H1 (cell line): ENCODE data around the gene OR2V2. TPM values are rescaled to one million over a fixed set of nuclear protein-coding genes. Genes with fewer than 3 reads are reported as not detected.
A peak's percentile ranks its signal among the peaks of the same experiment; 100 is the strongest.

ENCODE experiments used
- CTCF ChIA-PET: fragments of 300-600 bp; sonication (Branson Sonifier 250); formaldehyde crosslinking; loops from one replicate; lab custom pipeline; 2021; ENCODE audit not compliant: partially characterized antibody; lab: Charles Lee
- POLR2A ChIA-PET: fragments of 300-600 bp; sonication (Branson Sonifier 250); formaldehyde crosslinking; loops from one replicate; lab custom pipeline; 2021; ENCODE audit warnings: inconsistent platforms; ENCODE audit not compliant: partially characterized antibody; lab: Charles Lee
- DNase-seq, 2 experiments: peaks; one replicate each; pipeline versions ENCODE4 v3.0.0 to v3.0.0-alpha.2; 2010 to 2022; ENCODE audit warnings: low spot score in 2 of 2, low read depth in 1 of 2, mixed read lengths in 1 of 2
- FAIRE-seq: peaks from 2 replicates; lab custom pipeline; 2011; peaks lifted over from hg19 to GRCh38; lab: Jason Lieb, UNC
- H2AFZ ChIP-seq: 2 replicates; pipeline ENCODE4 v1.8.1; 2012; ENCODE audit warnings: low read length, inconsistent platforms
- H2AK5ac ChIP-seq: 2 replicates; pipeline ENCODE4 v1.6.1; 2013; ENCODE audit warnings: low read depth, low read length
- H2BK120ac ChIP-seq: replicated peaks from 2 replicates; pipeline ENCODE3; 2013; ENCODE audit warnings: low read depth, low read length, inconsistent platforms
- H2BK12ac ChIP-seq: 2 replicates; pipeline ENCODE4 v1.6.1; 2013; ENCODE audit warnings: low read depth, low read length
- H2BK15ac ChIP-seq: 2 replicates; pipeline ENCODE4 v1.6.1; 2013; ENCODE audit warnings: low read length
- H2BK20ac ChIP-seq: 2 replicates; pipeline ENCODE4 v1.6.1; 2013; ENCODE audit warnings: low read length
- H2BK5ac ChIP-seq: 2 replicates; pipeline ENCODE4 v1.6.1; 2013; ENCODE audit warnings: low read depth, low read length
- H3K14ac ChIP-seq: 2 replicates; pipeline ENCODE4 v1.6.1; 2013; ENCODE audit warnings: inconsistent platforms; ENCODE audit not compliant: insufficient read length
- H3K18ac ChIP-seq: 2 replicates; pipeline ENCODE4 v1.6.1; 2013; ENCODE audit warnings: low read length; ENCODE audit errors: extremely low read depth
- H3K23ac ChIP-seq: 2 replicates; pipeline ENCODE4 v1.6.1; 2013; ENCODE audit warnings: inconsistent platforms; ENCODE audit not compliant: insufficient read length
- H3K23me2 ChIP-seq: 2 replicates; pipeline ENCODE4 v1.6.1; 2013; ENCODE audit warnings: low read depth, low read length
- H3K27ac ChIP-seq: 2 replicates; pipeline ENCODE4 v1.6.1; 2011; ENCODE audit warnings: low read depth, low read length, inconsistent platforms
- H3K27me3 ChIP-seq, 4 experiments: replicated peaks in 1 of 4; 1 replicate in 1 of 4; 2 replicates in 3 of 4; pipeline versions ENCODE4 v1.6.1 to v1.8.1; 2011 to 2013; ENCODE audit warnings: low read length in 3 of 4, mild to moderate bottlenecking in 3 of 4, inconsistent platforms in 2 of 4, mixed read lengths in 2 of 4, moderate library complexity in 1 of 4; ENCODE audit not compliant: control insufficient read depth in 3 of 4, insufficient read depth in 3 of 4; ENCODE audit errors: extremely low read depth in 1 of 4
- H3K36me3 ChIP-seq, 4 experiments: 2 replicates each; pipeline versions ENCODE4 v1.6.1 to v1.8.1; 2011 to 2013; ENCODE audit warnings: mild to moderate bottlenecking in 4 of 4, low read length in 3 of 4, moderate library complexity in 2 of 4, control low read depth in 1 of 4, inconsistent platforms in 1 of 4; ENCODE audit not compliant: insufficient read depth in 4 of 4, control insufficient read depth in 2 of 4
- H3K4ac ChIP-seq: replicated peaks from 2 replicates; pipeline ENCODE3; 2013; ENCODE audit warnings: low read length, low read depth, mixed read lengths, inconsistent platforms; ENCODE audit not compliant: insufficient read length
- H3K4me1 ChIP-seq, 4 experiments: replicated peaks in 1 of 4; 1 replicate in 1 of 4; 2 replicates in 3 of 4; pipeline versions ENCODE4 v1.6.1 to v1.8.1; 2011 to 2013; ENCODE audit warnings: low read length in 3 of 4, inconsistent platforms in 2 of 4, mixed read lengths in 1 of 4; ENCODE audit not compliant: insufficient read depth in 4 of 4, control insufficient read depth in 3 of 4
- H3K4me2 ChIP-seq, 2 experiments: 2 replicates each; pipeline versions ENCODE4 v1.6.1 to v1.8.1; 2011 to 2013; ENCODE audit warnings: low read depth in 2 of 2, low read length in 2 of 2, control low read depth in 1 of 2, inconsistent platforms in 1 of 2, mild to moderate bottlenecking in 1 of 2; ENCODE audit not compliant: insufficient read depth in 1 of 2
- H3K4me3 ChIP-seq, 4 experiments: fragments of 200-600, 300-600 bp in 1 of 4; sonication (generic), shearing (Covaris generic), sonication (Bioruptor Twin) in 1 of 4; 2 replicates each; pipeline versions ENCODE4 v1.5.1 to v1.8.1; 2011 to 2016; ENCODE audit warnings: low read length in 4 of 4, low read depth in 3 of 4, control low read depth in 2 of 4, inconsistent platforms in 2 of 4, mild to moderate bottlenecking in 2 of 4, mixed read lengths in 1 of 4, moderate library complexity in 1 of 4; ENCODE audit not compliant: insufficient read depth in 2 of 4; ENCODE audit errors: extremely low read depth in 1 of 4
- H3K56ac ChIP-seq: replicated peaks from 2 replicates; pipeline ENCODE3; 2013; ENCODE audit warnings: low read depth, mild to moderate bottlenecking, mixed read lengths, low read length, inconsistent platforms; ENCODE audit not compliant: insufficient read length
- H3K79me1 ChIP-seq: 2 replicates; pipeline ENCODE4 v1.6.1; 2013; ENCODE audit warnings: low read depth, low read length, control low read depth
- H3K79me2 ChIP-seq, 2 experiments: 2 replicates each; pipeline versions ENCODE4 v1.6.1 to v1.8.1; 2012 to 2013; ENCODE audit warnings: low read length in 2 of 2, mild to moderate bottlenecking in 2 of 2, inconsistent platforms in 1 of 2; ENCODE audit not compliant: insufficient read depth in 2 of 2, control insufficient read depth in 1 of 2
- H3K9ac ChIP-seq, 4 experiments: replicated peaks in 1 of 4; 1 replicate in 1 of 4; 2 replicates in 3 of 4; pipeline versions ENCODE4 v1.6.1 to v1.8.1; 2011 to 2013; ENCODE audit warnings: low read depth in 3 of 4, low read length in 3 of 4, control low read depth in 2 of 4, mild to moderate bottlenecking in 2 of 4, moderate library complexity in 2 of 4, inconsistent platforms in 1 of 4; ENCODE audit errors: extremely low read depth in 1 of 4
- H3K9me3 ChIP-seq, 2 experiments: 2 replicates each; pipeline versions ENCODE4 v1.6.1 to v1.8.1; 2012 to 2013; ENCODE audit warnings: mild to moderate bottlenecking in 2 of 2, moderate library complexity in 2 of 2, control low read depth in 1 of 2, inconsistent platforms in 1 of 2, low read depth in 1 of 2, low read length in 1 of 2, mixed read lengths in 1 of 2; ENCODE audit not compliant: insufficient read depth in 2 of 2
- H4K20me1 ChIP-seq, 2 experiments: replicated peaks in 1 of 2; 2 replicates each; pipeline versions ENCODE3 to v1.8.1; 2011 to 2013; ENCODE audit warnings: inconsistent platforms in 2 of 2, low read length in 2 of 2, mild to moderate bottlenecking in 1 of 2; ENCODE audit not compliant: insufficient read depth in 2 of 2, control insufficient read depth in 1 of 2
- H4K5ac ChIP-seq: 2 replicates; pipeline ENCODE4 v1.6.1; 2013; ENCODE audit warnings: low read length, low read depth, mixed read lengths, inconsistent platforms; ENCODE audit not compliant: insufficient read length
- H4K8ac ChIP-seq: 2 replicates; pipeline ENCODE4 v1.8.0; 2013; ENCODE audit warnings: mild to moderate bottlenecking, moderate library complexity, low read length, inconsistent platforms; ENCODE audit not compliant: insufficient read depth; ENCODE audit errors: extremely low read depth
- H4K91ac ChIP-seq: replicated peaks from 2 replicates; pipeline ENCODE3; 2013; ENCODE audit warnings: low read length, mixed read lengths, inconsistent platforms; ENCODE audit not compliant: insufficient read length
- CREB1 ChIP-seq: IDR thresholded peaks from 2 replicates; pipeline ENCODE4 v1.6.1; 2012; ENCODE audit warnings: inconsistent platforms
- EGR1 ChIP-seq: IDR thresholded peaks from 2 replicates; pipeline ENCODE4 v1.6.1; 2011; ENCODE audit warnings: low read depth, low read length, borderline replicate concordance
- HDAC2 ChIP-seq, 2 experiments: fragments of 300-600 bp in 1 of 2; sonication (generic) in 1 of 2; IDR thresholded peaks; 2 replicates each; pipeline ENCODE4 v1.6.1; 2011 to 2012; ENCODE audit warnings: low read depth in 2 of 2, low read length in 2 of 2, mild to moderate bottlenecking in 2 of 2, moderate library complexity in 2 of 2, borderline replicate concordance in 1 of 2, inconsistent platforms in 1 of 2
- POLR2AphosphoS5 ChIP-seq: IDR thresholded peaks from 2 replicates; pipeline ENCODE4 v1.6.1; 2011; ENCODE audit warnings: low read depth, low read length
- POU5F1 ChIP-seq: IDR thresholded peaks from 2 replicates; pipeline ENCODE4 v1.6.1; 2011; ENCODE audit warnings: low read depth, mild to moderate bottlenecking, low read length, moderate library complexity
- SIRT6 ChIP-seq: IDR thresholded peaks from one replicate; pipeline ENCODE4 v1.7.1; 2012; ENCODE audit warnings: low read length, inconsistent platforms
- SP4 ChIP-seq: IDR thresholded peaks from 2 replicates; pipeline ENCODE4 v1.6.1; 2012; ENCODE audit warnings: low read length, inconsistent platforms
- ZNF274 ChIP-seq: IDR thresholded peaks from 2 replicates; pipeline ENCODE4 v1.7.0; 2012; ENCODE audit warnings: low read length, borderline replicate concordance; ENCODE audit errors: extremely low read depth
- WGBS, 2 experiments: shearing (Covaris generic) in 1 of 2; methylation state at CpG; one replicate each; pipeline versions ENCODE4 v1.1.6 to v1.1.7; 2013 to 2015; ENCODE audit warnings: low lambda C conversion rate in 2 of 2, mixed read lengths in 2 of 2, inconsistent platforms in 1 of 2, low coverage in 1 of 2, missing lambda C conversion rate in 1 of 2; ENCODE audit not compliant: insufficient replicate concordance in 2 of 2, insufficient coverage in 1 of 2, insufficient read length in 1 of 2; ENCODE audit errors: extremely low coverage in 1 of 2, missing lambda C conversion rate in 1 of 2; 5-methylcytosine and 5-hydroxymethylcytosine counted together
- polyA plus RNA-seq, 7 experiments: library from polyadenylated mRNA; depleted of rRNA in 3 of 7; stranded (reverse) in 5 of 7; unstranded in 2 of 7; fragments of >200 nt in 5 of 7; fragments of 200-250 nt in 2 of 7; gene quantifications; 1 replicate in 5 of 7; 2 replicates in 1 of 7; 4 replicates in 1 of 7; pipeline versions ENCODE4 v1.2.1 to v1.2.3, GENCODE V29; 2011 to 2013; ENCODE audit warnings: missing spikeins in 2 of 7, mixed read lengths in 2 of 7
- total RNA-seq: library from RNA; stranded (reverse); fragmentation: NEBNext Ultra II Directional; extraction: Animal tissue kit (Norgen Biotek cat#: 25700); gene quantifications from 2 replicates; pipeline ENCODE4 v1.2.1, GENCODE V29; 2021

The OR2V2 gene
- total and polyA plus RNA-seq, 2 of the 8 experiments (the other 6 are each of a cell fraction or from before 2014, with no cell fraction given): not detected

- no peak for FAIRE-seq
- WGBS, 2 experiments: 82% methylated on average over 14 of the region's 14 CpGs; no CpG with 5 or more reads in 1 of the 2 experiments
- no peaks in the 10 kb centered on the region for H3K23me2 ChIP-seq
- TF ChIP-seq ZNF274: no peak
- no peak for TF ChIP-seq POU5F1
- TF ChIP-seq HDAC2 (IDR thresholded peaks at IDR 0.05; ENCODE audit: borderline replicate concordance in 1 of 2, low read depth in 2 of 2, low read length in 2 of 2): no peak
- no peak for TF ChIP-seq CREB1
- no peak for TF ChIP-seq SP4
- no peak for TF ChIP-seq EGR1
- no peak for TF ChIP-seq SIRT6
- no peak for TF ChIP-seq POLR2AphosphoS5
Measured at GRCh38 chr5:181108578-181109165, 38.7 kb upstream of the OR2V2 start.

More at GRCh38 chr5:181108578-181109165, 38.7 kb upstream of the OR2V2 start:
- Histone ChIP-seq H2BK20ac (no peak overlapping the region), H3K23ac (no peak overlapping the region), H3K4ac (no peak overlapping the region), H3K9me3 (no peaks in the 10 kb centered on the region), H3K14ac (no peak overlapping the region), H3K79me2 (no peaks in the 10 kb centered on the region), H3K4me1 (peaks cover 0 to 11% (median 6%) of the 10 kb centered on the region in 4 experiments; a peak in 6 of 7 replicates), H3K27ac (no peak overlapping the region), H3K4me3 (no peak overlapping the region), H3K18ac (no peak overlapping the region), H3K56ac (no peak overlapping the region), H2AK5ac (no peak overlapping the region), H4K20me1 (no peaks in the 10 kb centered on the region), H3K27me3 (peaks cover 2 to 19% (median 12%) of the 10 kb centered on the region in 4 experiments), H2BK120ac (no peak overlapping the region), H3K36me3 (no peaks in the 10 kb centered on the region), H2BK5ac (0 out of 2 replicates have a peak overlapping the region, but pooled peaks have one; percentile 46), H3K79me1 (no peaks in the 10 kb centered on the region), H4K91ac (no peak overlapping the region), H3K4me2 (no peak overlapping the region), H4K8ac (no peak overlapping the region; the same call in 1 of the 2 replicates), H2BK12ac (0 out of 2 replicates have a peak overlapping the region, but pooled peaks have one; percentile 39), H2BK15ac (peak overlapping the region; percentile 84; the same call in 1 of the 2 replicates), H2AFZ (no peak overlapping the region), H3K9ac (no peak overlapping the region), H4K5ac (no peak overlapping the region)
- POLR2A ChIA-PET: interaction anchor here (0.6 kb wide), 1 partner anchor 71 kb away, joined by 3 read pairs; no protein-coding TSS in a partner anchor
- CTCF ChIA-PET: interaction anchor here (0.5 to 3.4 kb wide), 7 partner anchors 14 to 323 kb away, joined by 3 to 9 read pairs (median 4); no protein-coding TSS in a partner anchor
- DNase-seq: no peak
